Gastrocnemius medialis (tissue), 4 donors: ENCODE measurements around the gene PADI6. TPM values are rescaled to one million over a fixed set of nuclear protein-coding genes. Genes with fewer than 3 reads are reported as not detected.

Source experiments
- ATAC-seq, 2 donors: fragments of 150-250 bp; one replicate each; pipeline ENCODE4 v1.9.1; 2016
- DNase-seq, 2 donors: peaks; one replicate each; pipeline ENCODE4 v3.0.0-alpha.2; 2019
- H3K27ac ChIP-seq, 4 donors: fragments of 200-600 bp; sonication (generic); 1 replicate in 1 of 4; 2 replicates in 3 of 4; pipeline ENCODE4 v1.5.1; 2016 to 2018; ENCODE audit warnings: mild to moderate bottlenecking in 2 of 4, moderate library complexity in 1 of 4
- H3K27me3 ChIP-seq, 3 donors: fragments of 200-600 bp; sonication (generic) in 2 of 3; 1 replicate in 1 of 3; 2 replicates in 2 of 3; pipeline versions ENCODE4 v1.5.1 to v1.6.0; 2016 to 2019; ENCODE audit warnings: mild to moderate bottlenecking in 1 of 3, moderate library complexity in 1 of 3
- H3K36me3 ChIP-seq, 2 donors: fragments of 200-600 bp; sonication (generic) in 1 of 2; one replicate each; pipeline ENCODE4 v1.5.1; 2017 to 2018
- H3K4me1 ChIP-seq, 2 donors: fragments of 200-600 bp; sonication (generic) in 1 of 2; one replicate each; pipeline ENCODE4 v1.5.1; 2016 to 2017; ENCODE audit warnings: mild to moderate bottlenecking in 2 of 2
- H3K4me3 ChIP-seq, 4 donors: fragments of 200-600 bp; sonication (generic) in 3 of 4; 1 replicate in 1 of 4; 2 replicates in 3 of 4; pipeline ENCODE4 v1.5.1; 2016 to 2019; ENCODE audit warnings: mild to moderate bottlenecking in 2 of 4
- H3K9me3 ChIP-seq, 3 donors: fragments of 200-600 bp; sonication (generic) in 2 of 3; 1 replicate in 1 of 3; 2 replicates in 2 of 3; pipeline ENCODE4 v1.5.1; 2016 to 2019
- POLR2A ChIP-seq, 2 donors: fragments of 450-650 bp; IDR thresholded peaks; one replicate each; pipeline ENCODE4 v1.6.1; 2017; ENCODE audit warnings: antibody characterized with exemption in 2 of 2, mild to moderate bottlenecking in 2 of 2, moderate library complexity in 2 of 2
- in situ Hi-C, 4 donors: fragments of 200-750 bp; cut with MboI; loops; one replicate each; pipeline versions ENCODE4 v1.15.0 to v1.8.0; 2017; ENCODE audit warnings: low sequenced_read_pairs in 4 of 4
- intact Hi-C: fragments of 100-400 bp; cut with DNase I; formaldehyde crosslinking; loops from one replicate; pipeline ENCODE4 v1.15.1; 2023; ENCODE audit warnings: low total_unique reads
- total RNA-seq, 4 donors: library from RNA; depleted of rRNA; stranded (reverse); fragments of >200 nt; gene quantifications; one replicate each; pipeline versions ENCODE4 v1.1.0 to v1.2.3, GENCODE V29; 2016
- TF ChIP-seq, protein P1 (sequence below), 5 experiments: fragments of 450-650 bp in 3 of 5; fragments of 200-600 bp in 2 of 5; sonication (generic) in 2 of 5; IDR thresholded peaks in 4 of 5; conservative IDR thresholded peaks in 1 of 5; 1 replicate in 4 of 5; 2 replicates in 1 of 5; pipeline ENCODE4 v1.5.1; 2016 to 2019; ENCODE audit warnings: antibody characterized with exemption in 5 of 5, mild to moderate bottlenecking in 3 of 5, moderate library complexity in 3 of 5

The PADI6 gene
- total RNA-seq, 4 donors from 2014 or later = not detected

DNA sequence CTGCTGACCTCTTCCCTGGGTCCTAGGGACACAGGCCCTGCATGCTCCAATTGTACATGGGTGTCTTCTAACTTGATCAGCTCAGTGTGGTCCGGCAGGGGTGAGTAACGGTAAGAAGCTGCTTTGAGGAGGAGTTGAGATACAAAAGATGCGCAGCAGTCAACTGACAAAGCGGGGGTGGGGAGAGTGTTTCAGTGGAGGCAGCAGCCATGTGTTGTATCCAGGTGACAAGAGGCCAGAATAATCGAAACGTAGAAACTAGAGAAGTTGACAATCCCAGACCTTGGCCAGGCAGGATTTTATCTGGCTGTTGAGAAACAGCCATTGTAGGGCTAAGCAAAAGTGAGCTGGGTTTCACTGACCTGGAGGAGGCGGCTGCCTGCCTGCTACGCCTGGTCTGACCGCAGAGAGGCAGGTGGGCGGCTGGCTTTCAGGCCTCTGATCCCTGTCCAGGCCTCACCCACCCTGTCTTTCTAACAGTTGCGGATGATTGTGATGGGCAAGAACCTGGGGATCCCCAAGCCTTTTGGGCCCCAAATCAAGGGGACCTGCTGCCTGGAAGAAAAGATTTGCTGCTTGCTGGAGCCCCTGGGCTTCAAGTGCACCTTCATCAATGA lies 28.8 kb downstream of the PADI6 start:
- no peak for TF ChIP-seq POLR2A (IDR thresholded peaks at IDR 0.05)
- TF ChIP-seq, protein P1, sequence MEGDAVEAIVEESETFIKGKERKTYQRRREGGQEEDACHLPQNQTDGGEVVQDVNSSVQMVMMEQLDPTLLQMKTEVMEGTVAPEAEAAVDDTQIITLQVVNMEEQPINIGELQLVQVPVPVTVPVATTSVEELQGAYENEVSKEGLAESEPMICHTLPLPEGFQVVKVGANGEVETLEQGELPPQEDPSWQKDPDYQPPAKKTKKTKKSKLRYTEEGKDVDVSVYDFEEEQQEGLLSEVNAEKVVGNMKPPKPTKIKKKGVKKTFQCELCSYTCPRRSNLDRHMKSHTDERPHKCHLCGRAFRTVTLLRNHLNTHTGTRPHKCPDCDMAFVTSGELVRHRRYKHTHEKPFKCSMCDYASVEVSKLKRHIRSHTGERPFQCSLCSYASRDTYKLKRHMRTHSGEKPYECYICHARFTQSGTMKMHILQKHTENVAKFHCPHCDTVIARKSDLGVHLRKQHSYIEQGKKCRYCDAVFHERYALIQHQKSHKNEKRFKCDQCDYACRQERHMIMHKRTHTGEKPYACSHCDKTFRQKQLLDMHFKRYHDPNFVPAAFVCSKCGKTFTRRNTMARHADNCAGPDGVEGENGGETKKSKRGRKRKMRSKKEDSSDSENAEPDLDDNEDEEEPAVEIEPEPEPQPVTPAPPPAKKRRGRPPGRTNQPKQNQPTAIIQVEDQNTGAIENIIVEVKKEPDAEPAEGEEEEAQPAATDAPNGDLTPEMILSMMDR (IDR thresholded peaks at IDR 0.05 in 4 of 5, conservative IDR thresholded peaks at IDR 0.05 in 1 of 5) = no peak
- in situ Hi-C loops (no loop called here), intact Hi-C loops (no loop called here)
- ATAC-seq (no peak), DNase-seq (no peak)
- no peak overlapping the region for H3K4me3 ChIP-seq
- no peaks in the 10 kb centered on the region for H3K4me1 ChIP-seq
- no peaks in the 10 kb centered on the region for H3K27me3 ChIP-seq
- no peaks in the 10 kb centered on the region for H3K36me3 ChIP-seq
- H3K27ac ChIP-seq = no peak overlapping the region
- no peaks in the 10 kb centered on the region for H3K9me3 ChIP-seq

DNA sequence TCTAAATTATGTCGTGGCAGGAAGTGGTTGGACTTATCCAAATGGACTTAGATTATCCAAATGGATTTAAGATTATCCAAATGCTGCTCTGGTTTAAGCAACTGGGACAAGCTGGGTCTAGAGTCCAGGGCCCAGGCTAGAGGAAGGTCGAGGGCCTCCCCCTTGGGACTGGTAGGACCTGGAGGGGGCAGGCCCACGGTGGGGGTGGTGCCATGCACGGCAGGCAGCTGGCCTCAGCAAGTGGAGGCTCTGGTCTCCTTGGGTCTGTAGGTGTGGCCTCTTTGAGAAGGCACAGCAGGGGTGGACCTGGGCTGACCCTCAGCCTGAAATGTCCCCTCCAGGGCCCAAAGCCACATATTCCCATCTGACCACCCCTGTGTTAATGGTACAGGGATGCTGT lies 29.8 kb downstream of the PADI6 start:
- Histone ChIP-seq H3K4me3 (no peak overlapping the region), H3K27ac (no peak overlapping the region), H3K36me3 (no peaks in the 10 kb centered on the region), H3K9me3 (no peaks in the 10 kb centered on the region), H3K4me1 (peaks cover 0 to 3% of the 10 kb centered on the region in 2 donors), H3K27me3 (no peaks in the 10 kb centered on the region)
- TF ChIP-seq POLR2A (IDR thresholded peaks at IDR 0.05) = no peak
- TF ChIP-seq, protein P1 (IDR thresholded peaks at IDR 0.05 in 4 of 5, conservative IDR thresholded peaks at IDR 0.05 in 1 of 5) = no peak
- ATAC-seq (no peak), DNase-seq (no peak)
- in situ Hi-C loops = no loop called here
- intact Hi-C loops = no loop called here

DNA sequence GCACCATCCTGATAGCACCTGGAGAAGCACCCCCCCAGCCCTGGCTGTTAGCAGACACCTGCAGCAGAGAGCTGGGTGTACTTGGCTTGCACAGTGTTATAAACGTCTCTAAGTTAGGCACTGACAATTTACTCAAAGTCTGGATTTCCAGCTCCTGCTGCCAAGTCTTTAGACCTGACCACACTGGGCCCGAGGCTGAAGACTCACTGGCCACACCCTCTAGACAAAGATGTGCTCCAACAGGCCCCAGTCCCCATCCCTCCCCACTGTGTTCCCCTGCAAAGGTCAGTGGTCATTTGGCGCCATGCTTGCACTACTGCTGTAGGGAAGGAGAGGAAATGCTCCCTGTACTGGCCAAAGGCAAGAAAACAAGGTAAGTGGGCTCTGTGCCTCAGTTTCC lies 31.1 kb downstream of the PADI6 start:
- no peak overlapping the region for H3K4me3 ChIP-seq
- DNase-seq = no peak
- TF ChIP-seq, protein P1 (IDR thresholded peaks at IDR 0.05 in 4 of 5, conservative IDR thresholded peaks at IDR 0.05 in 1 of 5) = no peak
- no peak for TF ChIP-seq POLR2A (IDR thresholded peaks at IDR 0.05)
- no peaks in the 10 kb centered on the region for H3K9me3 ChIP-seq
- intact Hi-C loops = no loop called here
- ATAC-seq = no peak
- in situ Hi-C loops = no loop called here
- H3K4me1 ChIP-seq = peaks cover 0 to 3% of the 10 kb centered on the region in 2 donors
- H3K27ac ChIP-seq = no peak overlapping the region
- H3K36me3 ChIP-seq = peaks cover 0 to 6% of the 10 kb centered on the region in 2 donors
- H3K27me3 ChIP-seq = no peaks in the 10 kb centered on the region

- Histone ChIP-seq H3K4me3 (no peak overlapping the region), H3K4me1 (peaks cover 0 to 3% of the 10 kb centered on the region in 2 donors), H3K36me3 (peaks cover 0 to 17% of the 10 kb centered on the region in 2 donors), H3K9me3 (no peaks in the 10 kb centered on the region), H3K27ac (no peak overlapping the region), H3K27me3 (no peaks in the 10 kb centered on the region)
- TF ChIP-seq, protein P1 (IDR thresholded peaks at IDR 0.05 in 4 of 5, conservative IDR thresholded peaks at IDR 0.05 in 1 of 5) = no peak
- TF ChIP-seq POLR2A (IDR thresholded peaks at IDR 0.05) = no peak
- intact Hi-C loops = no loop called here
- in situ Hi-C loops = no loop called here
- ATAC-seq (no peak), DNase-seq (no peak)
Measured at GRCh38 chr1:17404034-17404684, 32.2 kb downstream of the PADI6 start.
